ENCODE measurements around the gene GFOD1.
"Not testable (repeated sequence)": the region's sequence is repeated elsewhere in the genome, so short reads cannot be mapped to it uniquely, and the experiment has no call there.

GFOD1 gene

GRCh38 chr6:13404892-13405254, 82.5 kb downstream of the GFOD1 start:
- no peak for DNase-seq (ENCODE audit: low read depth in 2 of 2)

GRCh38 chr6:13404228-13404891, 83.0 kb downstream of the GFOD1 start:
- no peak for DNase-seq (ENCODE audit: low read depth in 2 of 2)

GRCh38 chr6:13402711-13403110, 84.7 kb downstream of the GFOD1 start:
- no peak for DNase-seq (ENCODE audit: low read depth in 2 of 2)

GRCh38 chr6:13400772-13401171, 86.6 kb downstream of the GFOD1 start:
- DNase-seq (ENCODE audit: low read depth in 2 of 2), result no peak

- no peak for DNase-seq (ENCODE audit: low read depth in 2 of 2)
These were observed 88.9 kb downstream of the GFOD1 start for GRCh38 chr6:13398421-13398994.

GRCh38 chr6:13398069-13398381, 89.4 kb downstream of the GFOD1 start:
- DNase-seq (ENCODE audit: low read depth in 2 of 2), result no peak

GRCh38 chr6:13397359-13398068, 89.9 kb downstream of the GFOD1 start:
- DNase-seq (ENCODE audit: low read depth in 2 of 2), result no peak

DNA sequence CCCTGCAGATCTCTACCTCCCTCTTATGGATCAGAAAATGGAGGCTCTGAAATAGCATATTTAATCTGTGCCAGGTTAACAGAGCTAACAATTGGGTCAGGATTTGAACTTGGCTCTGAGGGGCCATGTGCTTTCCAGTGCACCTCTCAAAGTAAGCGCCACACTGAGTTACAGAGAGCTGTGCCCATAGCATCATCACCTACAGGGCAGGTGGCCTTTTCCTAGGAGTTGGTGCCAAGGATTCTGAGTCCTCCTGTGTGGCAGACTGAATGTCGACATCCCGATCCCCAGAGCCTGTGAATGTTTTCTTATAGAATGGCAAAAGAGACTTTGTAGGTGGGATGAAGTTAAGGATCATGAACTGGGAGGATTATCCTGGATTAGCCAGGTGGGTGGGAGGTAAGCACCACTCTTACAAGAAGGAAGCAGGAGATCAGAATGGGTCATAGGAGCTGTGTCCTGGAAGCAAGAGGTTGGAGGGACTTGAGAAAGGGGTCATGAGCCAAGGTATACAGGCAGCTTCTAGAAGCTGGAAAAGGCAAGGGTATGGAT, 91.1 kb downstream of the GFOD1 start:
- no peak for DNase-seq (ENCODE audit: low read depth in 2 of 2)

GRCh38 chr6:13395272-13396237, 91.8 kb downstream of the GFOD1 start:
- DNase-seq (ENCODE audit: low read depth in 2 of 2), result no peak

DNA sequence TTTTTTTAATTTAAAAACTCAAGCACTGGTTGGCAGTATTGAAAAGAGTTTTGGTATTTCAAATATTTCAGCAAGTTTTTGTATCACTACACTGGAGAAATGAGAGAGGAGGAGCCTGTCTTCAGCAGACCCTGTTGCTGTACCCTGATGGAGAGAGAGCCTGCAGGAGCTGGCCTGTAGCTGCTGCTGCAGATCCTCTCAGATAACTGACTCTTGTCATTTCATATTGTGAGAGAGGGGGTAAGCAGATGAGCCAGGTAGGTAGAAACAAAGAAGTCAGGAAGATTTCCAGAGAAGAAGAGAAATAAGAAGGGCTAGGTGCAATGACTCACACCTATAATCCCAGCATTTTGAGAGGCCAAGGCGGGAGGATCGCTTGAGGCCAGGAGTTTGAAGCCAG, 94.9 kb downstream of the GFOD1 start:
- DNase-seq (ENCODE audit: low read depth in 2 of 2), result no peak

- no peak for DNase-seq (ENCODE audit: low read depth in 2 of 2)
These were observed 95.9 kb downstream of the GFOD1 start for GRCh38 chr6:13391537-13391936.

DNA sequence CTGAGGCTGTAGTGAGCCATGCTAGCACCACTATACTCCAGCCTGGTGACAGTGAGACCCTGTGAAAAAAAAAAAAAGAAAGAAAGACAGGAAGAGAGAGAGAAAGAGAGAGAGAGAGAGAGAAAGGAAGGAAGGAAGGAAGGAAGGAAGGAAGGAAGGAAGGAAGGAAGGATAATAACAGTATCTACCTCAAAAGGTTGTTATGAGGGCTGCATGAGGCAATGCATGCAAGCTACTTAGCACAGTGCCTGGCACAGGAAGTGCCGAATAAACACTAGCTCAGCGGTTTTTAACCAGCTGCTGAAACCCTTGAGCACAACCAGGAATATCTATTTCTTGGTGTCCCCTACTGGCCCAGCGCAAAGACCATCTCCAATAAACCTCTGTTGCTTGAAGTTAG, 96.7 kb downstream of the GFOD1 start:
- DNase-seq (ENCODE audit: low read depth in 2 of 2), result no peak

DNA sequence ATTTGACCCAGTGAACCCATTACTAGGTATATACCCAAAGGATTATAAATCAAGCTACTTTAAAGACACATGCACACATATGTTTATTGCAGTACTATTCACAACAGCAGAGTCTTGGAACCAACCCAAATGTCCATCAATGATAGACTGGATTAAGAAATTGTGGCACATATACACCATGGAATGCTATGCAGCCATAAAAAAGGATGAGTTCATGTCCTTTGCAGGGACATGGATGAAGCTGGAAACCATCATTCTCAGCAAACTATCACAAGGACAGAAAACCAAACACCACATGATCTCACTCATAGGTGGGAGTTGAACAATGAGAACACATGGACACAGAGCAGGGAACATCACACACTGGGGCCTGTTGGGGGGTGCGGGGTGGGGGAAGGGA, 98.2 kb downstream of the GFOD1 start:
- not testable (repeated sequence) for DNase-seq (ENCODE audit: low read depth in 2 of 2)

GRCh38 chr6:13388769-13389168, 98.6 kb downstream of the GFOD1 start:
- DNase-seq (ENCODE audit: low read depth in 2 of 2), result not testable (repeated sequence)

GRCh38 chr6:13384966-13385365, 102.4 kb downstream of the GFOD1 start:
- DNase-seq (ENCODE audit: low read depth in 2 of 2), result no peak

DNA sequence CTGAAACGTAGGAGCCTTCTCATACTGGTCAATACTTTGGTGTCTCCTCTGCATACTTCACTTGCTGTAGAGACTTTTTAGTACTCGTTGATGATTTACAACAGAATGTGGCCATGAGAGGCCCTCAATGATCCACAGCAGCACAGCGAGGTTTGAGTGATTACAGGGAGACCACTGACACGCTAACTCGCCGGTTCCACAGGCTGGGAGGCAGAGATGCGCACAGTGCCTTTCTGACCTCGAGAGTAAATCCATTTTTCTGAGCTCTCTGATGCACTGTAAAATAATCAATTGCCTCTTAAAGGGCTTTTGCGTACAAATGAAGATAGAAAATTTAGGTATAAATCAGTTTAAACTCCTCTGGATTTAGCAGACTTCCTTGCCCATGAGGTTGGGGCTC, 102.9 kb downstream of the GFOD1 start:
- no peak for DNase-seq (ENCODE audit: low read depth in 2 of 2)

DNA sequence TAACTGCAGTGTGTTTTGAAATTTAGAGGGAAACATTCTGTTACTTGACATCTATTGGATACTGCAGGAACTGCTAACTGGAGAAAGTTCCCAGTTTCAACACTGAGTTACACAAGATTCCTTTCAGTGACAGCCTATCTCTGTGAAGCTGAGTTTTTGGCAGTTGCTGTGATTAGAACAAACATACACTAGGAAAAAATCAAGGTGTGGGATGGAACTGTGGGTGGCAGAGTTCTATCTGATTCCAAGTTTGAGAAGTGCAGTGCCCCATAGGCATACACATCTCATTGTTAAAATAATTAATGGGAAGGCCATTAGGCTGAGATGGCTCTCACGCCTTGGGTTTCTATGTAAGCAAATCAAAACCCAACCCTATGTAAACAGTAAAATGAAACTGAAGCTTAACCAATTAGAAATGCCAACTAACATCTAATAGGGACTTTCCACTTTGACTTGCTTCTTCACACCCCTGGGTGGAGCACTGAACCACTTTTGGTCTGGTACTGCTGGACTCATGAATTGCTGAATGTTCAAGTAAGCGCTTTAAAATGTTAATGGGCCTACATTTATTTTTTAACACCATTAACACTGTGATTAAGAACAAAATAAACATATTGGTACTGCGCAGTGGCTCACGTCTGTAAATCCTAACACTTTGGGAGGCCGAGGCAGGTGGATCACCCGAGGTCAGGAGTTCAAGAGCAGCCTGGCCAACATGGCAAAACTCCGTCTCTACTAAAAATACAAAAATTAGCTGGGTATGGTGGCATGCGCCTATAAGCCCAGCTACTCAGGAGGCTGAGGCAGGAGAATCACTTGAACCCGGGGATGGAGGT, 103.9 kb downstream of the GFOD1 start:
- no peak for DNase-seq (ENCODE audit: low read depth in 2 of 2)

GRCh38 chr6:13380761-13381160, 106.6 kb downstream of the GFOD1 start:
- DNase-seq (ENCODE audit: low read depth in 2 of 2), result no peak

- DNase-seq (ENCODE audit: low read depth in 2 of 2), result no peak
These were observed 108.5 kb downstream of the GFOD1 start for GRCh38 chr6:13378669-13379590.
